Stomach (tissue), 9 donors: Measurements from ENCODE around the gene P2RX3. TPM values are rescaled to one million over a fixed set of nuclear protein-coding genes. Genes with fewer than 3 reads are reported as not detected.
A peak's percentile ranks its signal among the peaks of the same experiment; 100 is the strongest.

Experiments
- DNase-seq, 2 donors: peaks; one replicate each; pipeline versions ENCODE4 v3.0.0 to v3.0.0-alpha.2; 2013 to 2019
- H3K27ac ChIP-seq, 5 donors: fragments of 200-600 bp in 4 of 5; sonication (generic) in 4 of 5; one replicate each; pipeline ENCODE4 v1.5.1; 2013 to 2019; ENCODE audit warnings: mild to moderate bottlenecking in 1 of 5, moderate library complexity in 1 of 5
- H3K27me3 ChIP-seq, 3 donors: fragments of 200-600 bp; sonication (generic); one replicate each; pipeline ENCODE4 v1.5.1; 2017 to 2019; ENCODE audit warnings: mixed run types in 1 of 3
- H3K36me3 ChIP-seq, 4 donors: fragments of 200-600 bp; sonication (generic); 1 replicate in 3 of 4; 2 replicates in 1 of 4; pipeline ENCODE4 v1.5.1; 2016 to 2019
- H3K4me1 ChIP-seq, 4 donors: fragments of 200-600 bp; sonication (generic); one replicate each; pipeline ENCODE4 v1.5.1; 2016 to 2019
- H3K4me3 ChIP-seq, 4 donors: fragments of 200-600 bp; sonication (generic) in 3 of 4; one replicate each; pipeline ENCODE4 v1.5.1; 2016 to 2019; ENCODE audit warnings: mild to moderate bottlenecking in 1 of 4
- H3K9me3 ChIP-seq, 4 donors: fragments of 200-600 bp; sonication (generic); one replicate each; pipeline ENCODE4 v1.5.1; 2016 to 2019
- EP300 ChIP-seq: sonication (generic); formaldehyde crosslinking; IDR thresholded peaks from one replicate; pipeline ENCODE4 v1.6.1; 2017; ENCODE audit warnings: antibody characterized with exemption
- POLR2A ChIP-seq, 4 donors: fragments of 450-650 bp; IDR thresholded peaks; one replicate each; pipeline ENCODE4 v1.6.1; 2016; ENCODE audit warnings: antibody characterized with exemption in 4 of 4, control low read depth in 2 of 4, mild to moderate bottlenecking in 1 of 4, moderate library complexity in 1 of 4
- POLR2AphosphoS5 ChIP-seq, 3 donors: sonication (generic); formaldehyde crosslinking; IDR thresholded peaks; one replicate each; pipeline ENCODE4 v1.6.1; 2016; ENCODE audit warnings: antibody characterized with exemption in 3 of 3
- WGBS, 5 donors: extraction: QIAGEN DNeasy Blood & Tissue Kit in 3 of 5; methylation state at CpG; one replicate each; pipeline versions ENCODE4 v1.1.5 to v1.1.7; 2013 to 2018; 5-methylcytosine and 5-hydroxymethylcytosine counted together
- intact Hi-C: fragments of 100-400 bp; cut with DNase I; formaldehyde crosslinking; loops from one replicate; pipeline ENCODE4 v1.15.1; 2023; ENCODE audit warnings: low total_unique reads
- polyA plus RNA-seq, 3 donors: library from polyadenylated mRNA; stranded (reverse); fragments of 200-250 nt; gene quantifications; one replicate each; pipeline ENCODE4 v1.2.3, GENCODE V29; 2013
- total RNA-seq, 5 donors: library from RNA; depleted of rRNA; stranded (reverse); fragments of >200 nt; gene quantifications; one replicate each; pipeline versions ENCODE4 v1.1.0 to v1.2.3, GENCODE V29; 2014 to 2016
- TF ChIP-seq, protein P1 (sequence below), 7 experiments: fragments of 450-650 bp in 4 of 7; fragments of 200-600 bp in 3 of 7; sonication (generic) in 3 of 7; IDR thresholded peaks; one replicate each; pipeline ENCODE4 v1.5.1; 2016 to 2019; ENCODE audit warnings: antibody characterized with exemption in 7 of 7, control low read depth in 2 of 7, mild to moderate bottlenecking in 1 of 7
- donor health status: healthy with polysubstance abuse.
- donor health status: Bipolar disorder and iron deficiency.
- donor health status: healthy.

Gene P2RX3
- total and polyA plus RNA-seq, 8 donors, result 0.18 to 1.7 TPM; not detected in 6

DNA sequence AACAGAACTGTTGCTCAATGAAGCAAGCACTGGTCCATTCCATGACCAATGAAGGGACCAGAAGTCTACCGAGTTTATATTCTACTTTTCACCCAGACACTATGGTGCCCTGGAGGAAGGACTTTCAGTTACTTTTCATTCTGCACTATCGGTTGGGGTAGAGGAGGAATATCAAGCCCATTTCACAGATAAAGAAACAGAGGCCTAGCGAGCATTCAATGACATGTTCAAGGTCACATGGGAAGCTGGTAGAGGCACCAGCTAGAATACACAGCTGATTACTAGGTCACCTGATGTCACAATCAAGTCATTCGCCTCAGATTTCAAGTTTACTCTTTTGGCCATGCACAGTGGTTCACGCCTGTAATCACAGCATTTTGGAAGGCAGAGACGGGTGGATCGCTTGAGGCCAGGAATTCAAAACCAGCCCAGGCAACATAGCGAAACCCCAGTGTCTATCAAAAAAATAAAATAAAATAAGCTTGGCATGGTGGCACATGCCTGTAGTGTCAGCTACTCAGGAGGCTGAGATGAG lies 69.9 kb downstream of the P2RX3 start:
- Histone ChIP-seq H3K27ac (peak overlapping the region in 1 of 5 donors; percentile 60), H3K4me3 (no peak overlapping the region), H3K4me1 (peaks cover 0 to 18% (median 0%) of the 10 kb centered on the region in 4 donors), H3K9me3 (no peaks in the 10 kb centered on the region), H3K27me3 (no peaks in the 10 kb centered on the region), H3K36me3 (peaks cover 25 to 69% (median 53%) of the 10 kb centered on the region in 4 donors)
- intact Hi-C loops, result no loop called here
- 91 to 96% (median 95%) methylated on average over 8 of the region's 8 CpGs for WGBS, 5 donors
- no peak for TF ChIP-seq EP300
- TF ChIP-seq POLR2AphosphoS5 (IDR thresholded peaks at IDR 0.05), result no peak
- no peak for TF ChIP-seq POLR2A (IDR thresholded peaks at IDR 0.05)
- TF ChIP-seq, protein P1, sequence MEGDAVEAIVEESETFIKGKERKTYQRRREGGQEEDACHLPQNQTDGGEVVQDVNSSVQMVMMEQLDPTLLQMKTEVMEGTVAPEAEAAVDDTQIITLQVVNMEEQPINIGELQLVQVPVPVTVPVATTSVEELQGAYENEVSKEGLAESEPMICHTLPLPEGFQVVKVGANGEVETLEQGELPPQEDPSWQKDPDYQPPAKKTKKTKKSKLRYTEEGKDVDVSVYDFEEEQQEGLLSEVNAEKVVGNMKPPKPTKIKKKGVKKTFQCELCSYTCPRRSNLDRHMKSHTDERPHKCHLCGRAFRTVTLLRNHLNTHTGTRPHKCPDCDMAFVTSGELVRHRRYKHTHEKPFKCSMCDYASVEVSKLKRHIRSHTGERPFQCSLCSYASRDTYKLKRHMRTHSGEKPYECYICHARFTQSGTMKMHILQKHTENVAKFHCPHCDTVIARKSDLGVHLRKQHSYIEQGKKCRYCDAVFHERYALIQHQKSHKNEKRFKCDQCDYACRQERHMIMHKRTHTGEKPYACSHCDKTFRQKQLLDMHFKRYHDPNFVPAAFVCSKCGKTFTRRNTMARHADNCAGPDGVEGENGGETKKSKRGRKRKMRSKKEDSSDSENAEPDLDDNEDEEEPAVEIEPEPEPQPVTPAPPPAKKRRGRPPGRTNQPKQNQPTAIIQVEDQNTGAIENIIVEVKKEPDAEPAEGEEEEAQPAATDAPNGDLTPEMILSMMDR (IDR thresholded peaks at IDR 0.05), result no peak
- no peak for DNase-seq

- 67 to 90% (median 77%) methylated on average over 2 of the region's 2 CpGs for WGBS, 5 donors
- peaks cover 29 to 73% (median 57%) of the 10 kb centered on the region in 4 donors for H3K36me3 ChIP-seq
- H3K27ac ChIP-seq, result no peak overlapping the region
- no peak for TF ChIP-seq POLR2AphosphoS5 (IDR thresholded peaks at IDR 0.05)
- no peak for TF ChIP-seq POLR2A (IDR thresholded peaks at IDR 0.05)
- TF ChIP-seq EP300, result no peak
- TF ChIP-seq, protein P1 (IDR thresholded peaks at IDR 0.05), result no peak
- intact Hi-C loops, result no loop called here
- H3K4me1 ChIP-seq, result peaks cover 0 to 18% (median 0%) of the 10 kb centered on the region in 4 donors
- no peak overlapping the region for H3K4me3 ChIP-seq
- H3K9me3 ChIP-seq, result no peaks in the 10 kb centered on the region
- no peak for DNase-seq
- H3K27me3 ChIP-seq, result no peaks in the 10 kb centered on the region
These were observed 70.6 kb downstream of the P2RX3 start for GRCh38 chr11:57408771-57409170.

- DNase-seq, result no peak
- intact Hi-C loops, result no loop called here
- WGBS, 5 donors, result 92 to 97% (median 96%) methylated on average over 18 of the region's 18 CpGs
These were observed 71.4 kb downstream of the P2RX3 start for GRCh38 chr11:57409321-57410100.

DNA sequence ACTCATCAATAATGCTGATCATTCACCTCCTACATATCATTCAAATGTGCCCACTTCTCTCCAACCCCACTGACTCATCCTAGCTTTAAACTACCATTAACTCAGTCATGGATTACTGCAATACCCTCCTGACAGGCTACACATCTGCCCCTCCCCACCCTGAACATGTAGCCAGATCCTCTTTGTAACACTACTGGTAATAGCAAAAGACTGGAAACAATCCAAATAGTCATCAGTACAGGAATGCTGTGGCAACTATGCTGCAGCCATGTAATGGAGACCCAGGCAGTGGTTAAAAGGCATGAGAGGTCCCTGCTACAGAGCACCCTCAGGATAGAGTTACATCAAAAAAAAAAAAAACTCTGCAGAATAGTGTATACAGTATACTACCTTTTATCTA lies 72.1 kb downstream of the P2RX3 start:
- Histone ChIP-seq H3K4me1 (peaks cover 0 to 18% (median 0%) of the 10 kb centered on the region in 4 donors), H3K27ac (no peak overlapping the region), H3K9me3 (no peaks in the 10 kb centered on the region), H3K27me3 (no peaks in the 10 kb centered on the region), H3K36me3 (peaks cover 41 to 84% (median 72%) of the 10 kb centered on the region in 4 donors), H3K4me3 (no peak overlapping the region)
- DNase-seq, result no peak
- TF ChIP-seq, protein P1 (IDR thresholded peaks at IDR 0.05), result no peak
- no peak for TF ChIP-seq EP300
- no peak for TF ChIP-seq POLR2AphosphoS5 (IDR thresholded peaks at IDR 0.05)
- no peak for TF ChIP-seq POLR2A (IDR thresholded peaks at IDR 0.05)
- intact Hi-C loops, result no loop called here

More at GRCh38 chr11:57409321-57410100, 71.4 kb downstream of the P2RX3 start:
- Histone ChIP-seq H3K4me1 (peaks cover 0 to 18% (median 0%) of the 10 kb centered on the region in 4 donors), H3K27me3 (no peaks in the 10 kb centered on the region), H3K27ac (no peak overlapping the region), H3K36me3 (peaks cover 34 to 80% (median 65%) of the 10 kb centered on the region in 4 donors), H3K4me3 (no peak overlapping the region), H3K9me3 (no peaks in the 10 kb centered on the region)
- no peak for TF ChIP-seq POLR2A (IDR thresholded peaks at IDR 0.05)
- TF ChIP-seq, protein P1 (IDR thresholded peaks at IDR 0.05), result no peak
- no peak for TF ChIP-seq EP300
- TF ChIP-seq POLR2AphosphoS5 (IDR thresholded peaks at IDR 0.05), result no peak
